LNCaP clone FGC (cell line): Measurements from ENCODE around the gene MED23.

Source experiments
- DNase-seq: peaks from one replicate; pipeline ENCODE4 v3.0.0-alpha.2; 2011; ENCODE audit warnings: low read depth
- H3K4me3 ChIP-seq: 2 replicates; pipeline ENCODE4 v1.5.1; 2011; ENCODE audit warnings: mild to moderate bottlenecking, low read depth, low read length, control low read depth
- CTCF ChIP-seq: IDR thresholded peaks from 2 replicates; pipeline ENCODE4 v1.5.1; 2012; ENCODE audit warnings: mild to moderate bottlenecking; ENCODE audit not compliant: control insufficient read depth, insufficient read depth; ENCODE audit errors: extremely low read depth

Gene MED23

GRCh38 chr6:131587909-131588308, 40.1 kb downstream of the MED23 start:
- H3K4me3 ChIP-seq = no peak overlapping the region
- TF ChIP-seq CTCF = no peak
- no peak for DNase-seq

- no peak for TF ChIP-seq CTCF
- no peak for DNase-seq
- H3K4me3 ChIP-seq = no peak overlapping the region
Observed at GRCh38 chr6:131586543-131586942, 41.5 kb downstream of the MED23 start.

GRCh38 chr6:131581523-131581922, 46.5 kb downstream of the MED23 start:
- no peak for TF ChIP-seq CTCF
- H3K4me3 ChIP-seq = no peak overlapping the region
- DNase-seq = no peak

GRCh38 chr6:131575834-131576478, 52.1 kb downstream of the MED23 start:
- H3K4me3 ChIP-seq = no peak overlapping the region
- TF ChIP-seq CTCF = no peak
- DNase-seq = no peak

- no peak overlapping the region for H3K4me3 ChIP-seq
- no peak for DNase-seq
- TF ChIP-seq CTCF = no peak
Observed at GRCh38 chr6:131574686-131575085, 53.4 kb downstream of the MED23 start.

- no peak overlapping the region for H3K4me3 ChIP-seq
- no peak for TF ChIP-seq CTCF
- peak; percentile 75 for DNase-seq
Observed at GRCh38 chr6:131574133-131574532, 53.9 kb downstream of the MED23 start.

- no peak for TF ChIP-seq CTCF
- DNase-seq = no peak
- H3K4me3 ChIP-seq = no peak within 1 kb of the TSS
Observed at GRCh38 chr6:131572686-131573415, 55.2 kb downstream of the MED23 start, which contains the start of gene ARG1. TSS of gene ARG1 (plus strand) at chr6:131573226. CDS start at chr6:131573283, 57 bp downstream.
